GM10847 (cell line): ENCODE data around the gene BCL2L13.
A peak's percentile ranks its signal among the peaks of the same experiment; 100 is the strongest.

ENCODE experiments used
- POLR2A ChIP-seq: IDR thresholded peaks from 2 replicates; pipeline ENCODE4 v1.6.1; 2011; ENCODE audit not compliant: insufficient read length; ENCODE audit errors: extremely low read depth

BCL2L13 gene

GRCh38 chr22:17638432-17639246 lies at the start of gene BCL2L13:
Gene BCL2L13, plus strand, starts transcription at chr22:17638757. Its CDS starts 16,955 bp downstream, at chr22:17655712.
- TF ChIP-seq POLR2A: peak; percentile 93

- no peak for TF ChIP-seq POLR2A
Measured at GRCh38 chr22:17589810-17590375, 48.7 kb upstream of the BCL2L13 start.

DNA sequence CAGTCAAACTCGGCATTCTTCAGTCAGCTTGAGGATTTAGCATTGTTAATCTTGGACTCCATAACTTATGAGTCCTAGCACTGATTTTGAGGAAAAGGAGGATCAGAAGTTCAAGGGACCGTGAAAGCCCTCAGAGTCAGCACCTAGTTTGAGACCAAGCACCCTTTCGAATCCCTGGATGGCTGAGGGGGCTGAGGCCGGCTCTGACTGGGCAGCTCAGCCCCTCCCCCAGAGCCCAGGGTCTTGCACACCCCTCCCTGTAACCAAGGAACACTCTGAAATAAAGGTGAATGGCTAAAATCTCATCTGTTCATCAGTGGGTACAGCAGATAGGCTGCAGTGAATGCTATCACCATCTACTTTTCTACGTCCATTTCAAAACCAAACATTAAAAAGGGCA lies 48.0 kb upstream of the BCL2L13 start:
- no peak for TF ChIP-seq POLR2A

DNA sequence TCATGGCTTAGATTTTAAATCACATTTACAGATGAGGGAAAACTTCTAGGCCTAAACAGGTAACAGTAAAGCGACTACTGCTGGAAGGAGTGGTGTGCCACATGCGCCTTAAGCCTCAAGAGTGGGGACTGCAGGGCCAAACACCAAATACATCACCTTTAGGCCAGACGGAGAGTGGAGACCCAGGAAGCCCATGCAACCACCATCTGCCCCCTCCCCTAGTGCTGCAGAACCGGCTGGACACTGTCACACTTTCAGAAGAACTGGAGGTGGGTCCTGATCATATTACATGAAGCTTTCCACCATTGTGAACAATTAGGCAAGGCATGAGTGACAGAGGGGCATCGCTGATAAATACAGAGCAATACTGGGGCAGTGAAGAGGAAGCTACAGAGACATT lies 46.4 kb upstream of the BCL2L13 start:
- TF ChIP-seq POLR2A: no peak

GRCh38 chr22:17596226-17596625 lies 42.3 kb upstream of the BCL2L13 start:
- no peak for TF ChIP-seq POLR2A

GRCh38 chr22:17597217-17597616 lies 41.3 kb upstream of the BCL2L13 start:
- TF ChIP-seq POLR2A: no peak

- TF ChIP-seq POLR2A: no peak
Measured at GRCh38 chr22:17598318-17598717, 40.2 kb upstream of the BCL2L13 start.

- TF ChIP-seq POLR2A: no peak
Measured at GRCh38 chr22:17601031-17601430, 37.5 kb upstream of the BCL2L13 start.

GRCh38 chr22:17603668-17604067 lies 34.9 kb upstream of the BCL2L13 start:
- TF ChIP-seq POLR2A: no peak

DNA sequence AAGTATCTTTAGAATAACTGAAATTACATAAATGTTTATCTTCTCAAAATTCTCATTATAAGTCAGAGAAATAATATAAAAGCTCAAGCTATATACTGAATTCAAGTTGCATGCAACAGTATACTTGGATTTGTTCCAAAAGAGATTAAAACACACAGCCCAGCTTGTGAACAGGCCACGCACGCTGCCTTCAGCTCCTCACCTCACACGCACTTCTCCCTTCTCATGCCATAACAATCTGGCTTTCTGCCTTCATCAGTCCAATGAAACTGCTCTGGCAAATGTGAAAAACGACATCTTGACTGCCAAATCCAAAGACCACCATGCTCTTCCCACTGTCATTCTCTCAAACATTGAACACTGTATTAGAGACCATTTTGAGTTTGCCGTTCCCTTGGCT lies 32.1 kb upstream of the BCL2L13 start:
- TF ChIP-seq POLR2A: no peak

DNA sequence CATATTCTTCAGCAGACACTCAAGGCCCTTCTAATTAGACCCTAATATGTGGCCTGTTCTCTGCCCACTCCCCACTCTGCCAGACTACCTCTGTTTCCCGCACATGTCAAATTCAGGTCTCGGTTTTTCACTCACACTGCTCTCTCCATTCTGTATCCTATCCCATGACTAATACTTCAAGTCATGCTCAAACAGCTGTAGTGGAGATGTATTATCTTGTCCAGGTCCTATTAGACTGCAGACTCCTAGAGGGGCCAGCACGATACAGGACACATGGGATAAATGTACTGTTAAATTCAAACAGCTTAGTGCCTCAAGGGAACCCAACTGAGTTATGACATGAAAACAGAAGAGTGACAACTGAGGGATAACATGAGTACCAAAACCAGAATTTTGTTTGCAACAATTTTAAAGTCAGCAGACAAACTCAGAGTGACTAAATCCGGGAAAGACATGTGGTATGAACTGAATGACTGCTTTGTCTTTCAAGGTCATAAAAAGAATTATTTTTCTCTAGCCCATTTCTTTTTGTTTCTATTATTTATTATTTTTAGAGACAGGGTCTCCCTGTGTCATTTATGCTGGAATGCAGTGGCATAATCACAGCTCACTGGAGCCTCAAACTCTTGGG lies 30.6 kb upstream of the BCL2L13 start:
- TF ChIP-seq POLR2A: no peak

- no peak for TF ChIP-seq POLR2A
Measured at GRCh38 chr22:17612057-17612456, 26.5 kb upstream of the BCL2L13 start.

DNA sequence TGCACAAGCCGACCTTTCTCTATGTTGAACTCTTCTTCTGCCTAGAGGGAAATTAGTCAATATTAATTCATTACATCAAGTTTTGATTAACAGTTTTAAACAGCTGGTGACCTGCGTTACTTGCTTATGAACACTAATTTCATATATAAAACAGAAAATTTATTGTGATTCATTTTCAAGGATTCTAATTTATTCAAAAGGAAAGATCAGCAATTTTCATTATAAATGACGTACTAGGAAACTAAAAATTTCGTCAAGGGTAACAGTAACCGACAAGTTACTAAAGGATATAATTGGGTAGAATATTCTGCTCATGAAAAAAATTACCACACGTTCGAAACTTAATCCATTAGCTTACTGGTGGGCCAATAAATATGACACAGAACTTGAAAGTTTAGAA lies 25.3 kb upstream of the BCL2L13 start:
- TF ChIP-seq POLR2A: no peak

DNA sequence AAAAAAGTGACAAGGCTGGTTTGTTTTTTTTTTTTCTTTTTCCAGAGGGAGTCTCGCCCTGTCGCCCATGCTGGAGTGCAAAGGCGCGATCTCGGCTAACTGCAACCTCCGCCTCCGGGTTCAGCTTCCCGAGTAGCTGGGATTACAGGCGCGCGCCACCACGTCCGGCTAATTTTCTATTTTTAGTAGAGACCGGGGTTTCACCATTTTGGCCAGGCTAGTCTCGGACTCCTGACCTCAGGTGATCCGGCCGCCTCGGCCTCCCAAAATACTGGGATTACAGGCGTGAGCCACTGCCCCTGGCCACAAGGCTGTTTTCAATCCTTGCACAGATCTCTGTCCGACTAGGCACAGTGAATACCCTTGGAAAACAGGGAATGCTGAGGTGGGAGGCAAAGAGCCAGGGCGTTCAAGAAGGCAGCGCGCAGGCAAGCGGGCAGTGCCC lies 10.6 kb upstream of the BCL2L13 start:
- no peak for TF ChIP-seq POLR2A

DNA sequence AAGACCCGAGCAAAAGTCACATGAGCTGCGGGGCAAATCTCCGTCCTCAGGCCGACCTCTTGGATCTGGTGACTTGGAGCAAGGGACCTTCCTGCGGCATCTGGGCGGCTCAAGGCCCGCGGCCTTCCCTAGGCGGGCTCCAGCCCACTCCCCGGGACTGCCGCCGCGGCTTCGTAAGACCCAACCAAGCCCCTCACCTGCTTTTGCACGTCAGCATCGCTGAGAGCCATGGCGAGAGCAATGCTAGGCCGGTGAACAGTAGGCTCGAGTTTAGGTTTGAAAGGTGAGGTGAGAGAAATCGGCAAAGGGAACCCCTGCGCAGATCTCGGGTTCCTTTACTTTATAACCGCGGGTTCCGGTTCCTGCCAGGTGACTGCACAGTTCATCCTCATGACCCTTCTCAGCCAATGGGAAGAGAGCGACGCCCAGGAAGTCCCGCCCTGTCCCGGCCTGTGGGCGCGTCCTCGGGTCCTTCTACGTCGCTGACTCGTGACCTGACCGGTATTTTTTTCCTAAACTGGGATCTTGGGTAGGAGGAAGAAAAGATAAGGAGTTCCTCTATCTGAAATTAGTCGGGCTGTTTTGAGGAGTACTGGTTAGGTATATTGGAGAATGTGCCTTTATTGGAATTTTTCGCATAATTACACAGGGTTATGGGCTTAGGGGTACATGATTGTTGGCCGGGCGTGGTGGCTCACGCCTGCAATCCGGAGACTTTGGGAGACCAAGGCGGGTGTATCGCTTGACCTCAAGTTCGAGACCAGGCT lies 10.0 kb upstream of the BCL2L13 start, which contains the start of gene ATP6V1E1:
ATP6V1E1 (minus strand) TSS at position 344 of the 767 bp plus-strand sequence; CDS start at position 230, 114 bp downstream.
- peak; percentile 46 for TF ChIP-seq POLR2A
